HFF-Myc (cell line): Measurements from ENCODE around the gene GSTP1.
"Not testable (repeated sequence)": the region's sequence is repeated elsewhere in the genome, so short reads cannot be mapped to it uniquely, and the experiment has no call there.

Experiments used
- DNase-seq: peaks from one replicate; pipeline ENCODE4 v3.0.0-alpha.2; 2011; ENCODE audit warnings: low read depth; ENCODE audit errors: extremely low read depth
- H3K4me3 ChIP-seq: replicated peaks from 2 replicates; pipeline ENCODE4 v1.5.1; 2011; ENCODE audit warnings: low read depth, mild to moderate bottlenecking, control low read depth, low read length
- CTCF ChIP-seq: IDR thresholded peaks from 2 replicates; pipeline ENCODE4 v1.5.1; 2012; ENCODE audit warnings: mild to moderate bottlenecking, low read depth, low read length, control low read depth; ENCODE audit errors: missing control alignments

The GSTP1 gene

GRCh38 chr11:67548555-67549110, 35.0 kb upstream of the GSTP1 start:
- no peak for TF ChIP-seq CTCF
- DNase-seq: no peak

GRCh38 chr11:67551127-67551526, 32.5 kb upstream of the GSTP1 start:
- no peak overlapping the region for H3K4me3 ChIP-seq
- TF ChIP-seq CTCF: no peak
- DNase-seq: no peak

More at GRCh38 chr11:67548555-67549110, 35.0 kb upstream of the GSTP1 start:
- no peak overlapping the region for H3K4me3 ChIP-seq

- H3K4me3 ChIP-seq, DNase-seq: not testable (repeated sequence)
These were observed 31.9 kb upstream of the GSTP1 start for GRCh38 chr11:67551697-67552096.

GRCh38 chr11:67556244-67556643, 27.4 kb upstream of the GSTP1 start:
- DNase-seq: no peak
- no peak for TF ChIP-seq CTCF
- no peak overlapping the region for H3K4me3 ChIP-seq

- DNase-seq: no peak
- no peak for TF ChIP-seq CTCF
- H3K4me3 ChIP-seq: no peak overlapping the region
These were observed 25.4 kb upstream of the GSTP1 start for GRCh38 chr11:67558084-67558772.

GRCh38 chr11:67561971-67562619, 21.5 kb upstream of the GSTP1 start:
- H3K4me3 ChIP-seq: no peak overlapping the region
- no peak for DNase-seq
- TF ChIP-seq CTCF: no peak

- H3K4me3 ChIP-seq: no peak overlapping the region
- TF ChIP-seq CTCF: no peak
- DNase-seq: no peak
These were observed 20.5 kb upstream of the GSTP1 start for GRCh38 chr11:67562963-67563704.

- H3K4me3 ChIP-seq: not testable (repeated sequence)
- DNase-seq: peak; percentile 44
These were observed 19.9 kb upstream of the GSTP1 start for GRCh38 chr11:67563705-67564114.
